GM19238 (cell line): ENCODE measurements around the gene SDR9C7.
"Not testable (repeated sequence)": the region's sequence is repeated elsewhere in the genome, so short reads cannot be mapped to it uniquely, and the experiment has no call there.

Experiments used
- DNase-seq: peaks from one replicate; pipeline ENCODE4 v3.0.0; 2011; ENCODE audit warnings: low spot score; ENCODE audit not compliant: insufficient read length

Gene SDR9C7

GRCh38 chr12:56916296-56916995 is 17.8 kb downstream of the SDR9C7 start:
- no peak for DNase-seq

- no peak for DNase-seq
Observed at GRCh38 chr12:56914724-56915123, 19.5 kb downstream of the SDR9C7 start.

DNA sequence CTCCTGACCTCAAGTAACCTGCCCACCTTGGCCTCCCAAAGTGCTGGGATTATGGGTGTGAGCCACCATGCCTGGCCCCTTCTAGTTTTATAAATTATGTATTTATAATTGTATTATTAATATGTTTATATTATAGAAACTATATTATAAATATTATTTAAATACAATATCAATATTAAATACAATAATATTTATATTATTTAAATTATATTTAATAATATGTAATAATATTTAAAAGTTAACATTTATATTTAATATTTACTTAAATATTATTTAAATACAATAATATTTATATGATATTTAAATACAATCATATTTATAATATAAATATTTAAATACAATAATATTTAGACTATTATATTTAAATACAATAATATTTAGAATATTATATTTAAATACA is 20.0 kb downstream of the SDR9C7 start:
- no peak for DNase-seq

GRCh38 chr12:56909403-56909802 is 24.8 kb downstream of the SDR9C7 start:
- not testable (repeated sequence) for DNase-seq

- DNase-seq: no peak
Observed at GRCh38 chr12:56908136-56908535, 26.1 kb downstream of the SDR9C7 start.

- DNase-seq: no peak
Observed at GRCh38 chr12:56905852-56906251, 28.4 kb downstream of the SDR9C7 start.

- no peak for DNase-seq
Observed at GRCh38 chr12:56903374-56903773, 30.8 kb downstream of the SDR9C7 start.

DNA sequence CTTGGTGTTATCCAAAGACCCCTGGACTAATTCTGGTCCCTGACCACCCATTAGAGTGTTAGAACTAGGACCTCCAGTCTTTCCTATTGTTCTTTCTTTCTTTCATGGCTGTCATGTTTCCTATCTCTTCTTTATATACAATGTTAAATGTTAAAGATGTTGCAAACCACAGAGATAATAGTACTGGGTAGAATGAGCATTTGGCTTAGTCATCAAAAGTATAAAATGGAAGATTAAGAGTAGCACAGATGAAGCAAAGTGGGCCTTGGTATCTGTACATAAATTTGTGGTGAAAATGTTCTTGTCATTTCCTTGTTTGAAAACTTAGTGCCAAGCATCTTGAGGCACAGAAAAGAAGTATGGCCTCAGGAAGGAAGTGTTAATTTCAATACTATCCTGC is 32.9 kb downstream of the SDR9C7 start:
- not testable (repeated sequence) for DNase-seq

- no peak for DNase-seq
Observed at GRCh38 chr12:56900583-56900982, 33.6 kb downstream of the SDR9C7 start.

DNA sequence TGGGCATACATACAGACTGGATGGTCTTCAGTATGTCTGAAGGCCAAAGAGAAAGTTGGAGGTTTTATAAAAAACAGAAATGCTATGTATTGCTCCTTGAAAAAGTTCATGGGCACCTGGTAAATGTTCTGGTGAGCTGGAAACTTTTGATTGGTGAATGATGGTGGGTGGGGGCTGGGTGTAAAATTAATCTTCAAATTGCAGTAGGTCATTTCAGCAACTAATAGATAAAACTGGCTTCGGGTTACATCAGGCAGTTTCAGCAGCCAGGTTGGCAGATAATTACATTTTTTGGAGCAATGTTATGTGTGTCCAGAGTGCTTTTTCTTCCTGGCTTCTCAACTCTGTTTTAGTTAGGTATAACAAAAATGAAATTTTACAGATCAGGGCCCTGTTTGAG is 35.3 kb downstream of the SDR9C7 start:
- DNase-seq: no peak

DNA sequence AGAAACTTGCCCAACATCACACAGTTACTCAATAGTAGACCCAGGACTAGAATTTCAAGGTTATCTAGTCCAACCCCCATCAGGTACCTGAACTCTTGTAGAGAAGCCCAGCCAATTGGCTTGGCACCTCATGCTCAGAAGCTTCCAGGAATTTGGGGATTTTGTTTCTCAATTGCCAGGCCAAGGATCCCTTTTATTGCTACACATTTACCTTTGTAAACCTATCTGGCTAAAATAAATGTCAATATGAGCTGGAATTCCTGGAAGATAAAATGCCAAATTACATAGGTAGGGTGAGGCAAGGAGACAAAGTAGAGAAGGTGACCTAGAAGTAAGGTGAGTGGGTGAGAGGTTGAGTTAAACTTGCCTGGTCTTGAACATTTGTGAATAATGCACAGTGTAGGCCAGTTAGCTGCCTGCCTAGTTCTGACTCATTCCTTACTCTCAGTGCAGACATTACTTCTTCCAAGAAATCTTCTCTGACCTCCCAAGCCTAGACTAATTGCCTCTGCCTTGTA is 36.3 kb downstream of the SDR9C7 start:
- no peak for DNase-seq

DNA sequence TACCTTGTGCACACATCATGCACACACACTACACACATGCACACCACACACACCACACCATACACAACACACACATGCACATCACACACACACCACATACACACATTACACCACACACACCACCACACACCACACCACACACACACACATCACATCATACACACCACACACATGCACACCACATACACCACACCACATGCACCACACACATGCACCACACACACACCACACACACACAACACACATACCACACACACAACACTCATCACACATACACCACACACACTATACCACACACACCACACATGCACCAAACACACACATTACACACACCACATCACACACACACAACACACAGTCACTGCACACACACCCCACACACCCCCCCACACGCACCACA is 38.1 kb downstream of the SDR9C7 start:
- no peak for DNase-seq

- no peak for DNase-seq
Observed at GRCh38 chr12:56894698-56895368, 39.4 kb downstream of the SDR9C7 start.

- not testable (repeated sequence) for DNase-seq
Observed at GRCh38 chr12:56891885-56892284, 42.3 kb downstream of the SDR9C7 start.

GRCh38 chr12:56886319-56886718 is 47.9 kb downstream of the SDR9C7 start:
- no peak for DNase-seq

- DNase-seq: no peak
Observed at GRCh38 chr12:56885316-56885715, 48.9 kb downstream of the SDR9C7 start.

- no peak for DNase-seq
Observed at GRCh38 chr12:56884421-56884820, 49.8 kb downstream of the SDR9C7 start.

GRCh38 chr12:56882407-56882806 is 51.8 kb downstream of the SDR9C7 start:
- not testable (repeated sequence) for DNase-seq

- no peak for DNase-seq
Observed at GRCh38 chr12:56880125-56880992, 53.8 kb downstream of the SDR9C7 start.

DNA sequence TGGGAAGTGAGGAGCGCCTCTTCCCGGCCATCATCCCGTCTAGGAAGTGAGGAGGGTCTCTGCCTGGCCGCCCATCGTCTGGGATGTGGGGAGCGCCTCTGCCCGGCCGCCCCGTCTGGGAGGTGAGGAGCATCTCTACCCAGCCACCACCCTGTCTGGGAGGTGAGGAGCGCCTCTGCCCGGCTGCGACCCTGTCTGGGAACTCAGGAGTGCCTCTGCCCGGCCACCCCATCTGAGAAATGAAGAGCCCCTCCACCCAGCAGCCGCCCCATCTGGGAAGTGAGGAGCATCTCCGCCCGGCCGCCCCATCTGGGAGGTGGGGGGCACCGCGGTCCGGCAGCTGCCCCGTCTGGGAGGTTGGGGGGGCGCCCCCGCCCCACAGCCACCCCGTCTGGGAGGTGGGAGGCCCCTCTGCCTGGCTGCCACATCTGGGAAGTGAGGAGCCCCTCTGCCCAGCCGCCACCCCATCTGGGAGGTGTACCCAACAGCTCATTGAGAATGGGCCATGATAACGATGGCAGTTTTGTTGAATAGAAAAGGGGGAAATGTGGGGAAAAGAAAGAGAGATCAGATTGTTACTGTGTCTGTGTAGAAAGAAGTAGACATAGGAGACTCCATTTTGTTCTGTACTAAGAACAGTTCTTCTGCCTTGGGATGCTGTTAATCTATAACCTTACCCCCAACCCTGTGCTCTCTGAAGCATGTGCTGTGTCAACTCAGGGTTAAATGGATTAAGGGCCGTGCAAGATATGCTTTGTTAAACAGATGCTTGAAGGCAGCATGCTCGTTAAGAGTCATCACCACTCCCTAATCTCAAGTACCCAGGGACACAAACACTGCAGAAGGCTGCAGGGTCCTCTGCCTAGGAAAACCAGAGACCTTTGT is 54.7 kb downstream of the SDR9C7 start:
- DNase-seq: not testable (repeated sequence)

DNA sequence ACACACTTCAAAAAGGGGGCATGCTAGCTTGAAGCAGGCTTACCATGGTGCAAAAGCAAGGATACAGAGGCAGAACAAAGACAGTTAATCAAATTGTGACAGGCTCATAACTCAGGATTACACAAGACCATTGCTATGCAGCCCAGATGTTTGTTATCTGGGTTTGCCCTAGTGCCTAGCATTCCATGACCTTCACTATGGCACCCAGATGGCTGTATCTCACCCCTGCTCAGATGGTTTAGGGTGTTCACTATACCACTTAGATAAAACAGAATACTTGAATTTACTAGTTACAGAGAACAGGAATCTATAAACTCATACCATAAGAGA is 56.2 kb downstream of the SDR9C7 start:
- no peak for DNase-seq
